HCT116 (cell line): ENCODE data around the gene SART1. TPM values are rescaled to one million over a fixed set of nuclear protein-coding genes. Genes with fewer than 3 reads are reported as not detected.

Experiments
- ATAC-seq: fragments of 200-7000 bp; cut with Tn5 transposase; 2 replicates; pipeline ENCODE4 v1.9.1; 2020; ENCODE audit warnings: mild to moderate bottlenecking, moderate library complexity
- BruUV-seq: library from RNA; stranded (reverse); fragments of 400-500 nt; replicated peaks from 2 replicates; lab custom pipeline; 2021; lab: Mats Ljungman, UMichigan
- CTCF ChIA-PET: fragments of 300-600 bp; sonication (Branson Sonifier 250); formaldehyde crosslinking; loops from one replicate; lab custom pipeline; 2021; ENCODE audit warnings: antibody characterized with exemption; lab: Charles Lee
- POLR2A ChIA-PET: fragments of 300-600, 350-600 bp; sonication (Branson Sonifier 250); formaldehyde crosslinking; loops from one replicate; lab custom pipeline; 2021; ENCODE audit warnings: antibody characterized with exemption; lab: Charles Lee
- RAD21 ChIA-PET, 2 experiments: fragments of 300-600 bp; sonication (Branson Sonifier 250); formaldehyde crosslinking; loops; one replicate each; lab custom pipeline; 2023; ENCODE audit warnings: low total read pairs in 2 of 2; ENCODE audit not compliant: uncharacterized antibody in 2 of 2, unreplicated experiment in 2 of 2, low non-redundant PET in 1 of 2; lab: Charles Lee
- DNase-seq: peaks from one replicate; pipeline ENCODE4 v3.0.0-alpha.2; 2010; ENCODE audit warnings: low read depth, low spot score
- H2AFZ ChIP-seq: fragments of 200-600 bp; shearing (Covaris generic), sonication (generic); 2 replicates; pipeline ENCODE4 v1.6.1; 2017; ENCODE audit warnings: low read depth, mixed run types, mixed read lengths, antibody characterized with exemption, low read length; ENCODE audit not compliant: poor library complexity, severe bottlenecking
- H3K27ac ChIP-seq: 2 replicates; pipeline ENCODE4 v1.5.1; 2012; ENCODE audit warnings: low read depth, low read length
- H3K27me3 ChIP-seq: fragments of 200-600 bp; sonication (generic); 2 replicates; pipeline ENCODE4 v1.6.1; 2016; ENCODE audit warnings: mixed run types, low read length, mixed read lengths; ENCODE audit not compliant: insufficient read depth
- H3K36me3 ChIP-seq, 2 experiments: fragments of 200-500 bp in 1 of 2; fragments of 200-600 bp in 1 of 2; sonication (Bioruptor generic) in 1 of 2; sonication (generic) in 1 of 2; 2 replicates each; pipeline versions ENCODE4 v1.5.1 to v1.6.1; 2014 to 2016; ENCODE audit warnings: low read length in 2 of 2, inconsistent platforms in 1 of 2, mixed read lengths in 1 of 2, mixed run types in 1 of 2; ENCODE audit not compliant: insufficient read depth in 2 of 2, control insufficient read depth in 1 of 2
- H3K4me1 ChIP-seq, 2 experiments: fragments of 200-600 bp in 1 of 2; sonication (generic) in 1 of 2; 2 replicates each; pipeline versions ENCODE4 v1.5.1 to v1.6.1; 2012 to 2017; ENCODE audit warnings: low read length in 2 of 2, inconsistent platforms in 1 of 2, mild to moderate bottlenecking in 1 of 2, mixed read lengths in 1 of 2, mixed run types in 1 of 2, moderate library complexity in 1 of 2; ENCODE audit not compliant: insufficient read depth in 2 of 2, control insufficient read depth in 1 of 2
- H3K4me2 ChIP-seq: fragments of 200-600 bp; sonication (generic); 2 replicates; pipeline ENCODE4 v1.6.1; 2017; ENCODE audit warnings: mixed run types, low read length, mixed read lengths
- H3K4me3 ChIP-seq, 2 experiments: fragments of 200-600 bp in 1 of 2; sonication (generic) in 1 of 2; replicated peaks in 1 of 2; 2 replicates each; pipeline ENCODE4 v1.5.1; 2011 to 2016; ENCODE audit warnings: low read length in 2 of 2, control low read depth in 1 of 2, low read depth in 1 of 2, mild to moderate bottlenecking in 1 of 2, mixed read lengths in 1 of 2, mixed run types in 1 of 2
- H3K79me2 ChIP-seq: fragments of 200-600 bp; sonication (generic); 2 replicates; pipeline ENCODE4 v1.6.1; 2017; ENCODE audit warnings: mild to moderate bottlenecking, mixed run types, low read length, moderate library complexity, mixed read lengths; ENCODE audit not compliant: insufficient read depth
- H3K9ac ChIP-seq: fragments of 200-600 bp; sonication (generic); 2 replicates; pipeline ENCODE4 v1.6.1; 2016; ENCODE audit warnings: low read length, mixed read lengths
- H3K9me2 ChIP-seq: fragments of 200-600 bp; sonication (generic), shearing (Covaris generic); 2 replicates; pipeline ENCODE4 v1.6.1; 2017; ENCODE audit warnings: mixed run types, mild to moderate bottlenecking, moderate library complexity; ENCODE audit not compliant: insufficient read depth
- H3K9me3 ChIP-seq, 2 experiments: fragments of 200-500 bp in 1 of 2; fragments of 200-600 bp in 1 of 2; sonication (Bioruptor generic) in 1 of 2; sonication (generic) in 1 of 2; 2 replicates each; pipeline ENCODE4 v1.6.1; 2014 to 2017; ENCODE audit warnings: low read length in 2 of 2, mixed read lengths in 2 of 2, inconsistent platforms in 1 of 2, low read depth in 1 of 2, mild to moderate bottlenecking in 1 of 2, mixed run types in 1 of 2, moderate library complexity in 1 of 2; ENCODE audit not compliant: control insufficient read depth in 1 of 2, insufficient read depth in 1 of 2
- H4K20me1 ChIP-seq: fragments of 200-600 bp; sonication (generic), shearing (Covaris generic); 2 replicates; pipeline ENCODE4 v1.6.1; 2017; ENCODE audit warnings: mixed run types, mild to moderate bottlenecking, moderate library complexity; ENCODE audit not compliant: insufficient read depth
- ELF1 ChIP-seq: IDR thresholded peaks from 2 replicates; pipeline ENCODE4 v1.6.1; 2012; ENCODE audit warnings: low read depth, borderline replicate concordance
- ZNF274 ChIP-seq: fragments of 200-500 bp; sonication (Bioruptor generic); IDR thresholded peaks from 2 replicates; pipeline ENCODE4 v1.6.1; 2014; ENCODE audit warnings: mild to moderate bottlenecking, low read depth, low read length, inconsistent platforms
- intact Hi-C: fragments of 100-400 bp; cut with micrococcal nuclease; formaldehyde crosslinking; loops from 2 replicates; pipeline ENCODE4 v1.10.0; 2022
- total RNA-seq: library from RNA; stranded (reverse); gene quantifications from one replicate; pipeline ENCODE4 v1.2.1, GENCODE V29; 2021; ENCODE audit not compliant: unreplicated experiment
- TF ChIP-seq, protein P1 (sequence below), 3 experiments: fragments of 200-600 bp in 1 of 3; sonication (generic) in 1 of 3; IDR thresholded peaks in 2 of 3; conservative IDR thresholded peaks in 1 of 3; 2 replicates each; pipeline ENCODE4 v1.5.1; 2012 to 2017; ENCODE audit warnings: low read depth in 2 of 3, low read length in 2 of 3, antibody characterized with exemption in 1 of 3, borderline replicate concordance in 1 of 3, control low read depth in 1 of 3, mild to moderate bottlenecking in 1 of 3, mixed read lengths in 1 of 3, mixed run types in 1 of 3, moderate library complexity in 1 of 3; ENCODE audit not compliant: insufficient read depth in 1 of 3
- TF ChIP-seq, protein P2 (sequence below): IDR thresholded peaks from 2 replicates; pipeline ENCODE4 v1.6.1; 2012; ENCODE audit warnings: low read depth

SART1 gene
- total RNA-seq, 1 experiment from 2014 or later: 47.9 TPM

DNA sequence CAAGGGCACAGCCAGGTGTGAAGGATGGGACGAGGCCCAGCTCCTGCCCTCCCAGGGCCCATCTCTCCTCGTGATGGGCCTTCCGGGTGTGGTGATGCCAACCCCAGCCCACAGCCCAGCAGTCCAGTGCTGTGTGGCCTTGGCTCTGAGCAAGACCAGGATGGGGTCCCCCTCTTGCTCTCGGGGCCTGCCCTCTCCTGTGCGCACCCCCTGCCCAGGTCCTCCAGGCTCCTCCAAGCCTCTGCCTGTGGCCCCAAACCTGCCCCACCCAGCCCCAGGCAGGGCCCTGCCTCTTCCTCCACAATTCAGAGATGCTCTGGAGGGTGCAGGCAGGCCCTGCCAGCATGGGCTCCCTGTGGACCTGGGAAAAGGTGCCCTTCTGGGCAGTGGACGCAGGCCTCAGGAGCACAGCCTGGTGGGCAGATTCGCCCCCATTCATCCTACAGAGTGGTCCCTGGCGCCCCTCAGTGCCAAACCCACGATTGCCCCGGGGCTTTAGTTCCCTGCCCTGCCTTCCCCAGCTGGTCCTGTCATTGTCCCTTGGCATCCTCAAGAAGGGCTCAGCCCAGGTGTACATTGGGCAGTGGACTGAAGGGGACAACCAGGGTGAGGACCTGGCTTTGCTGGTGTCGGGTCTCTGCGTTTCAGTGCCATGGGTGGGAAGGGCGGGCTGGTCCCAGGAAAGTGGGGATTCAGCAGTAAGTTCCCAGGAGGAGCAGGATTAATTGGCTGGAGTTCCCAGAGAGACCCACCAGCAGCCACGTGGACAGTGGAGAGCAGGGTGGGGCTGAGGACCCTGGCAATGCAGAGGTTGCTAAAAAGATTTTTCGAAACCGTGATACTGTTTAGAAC lies 20.7 kb downstream of the SART1 start:
- ChIA-PET POLR2A (no interaction called here), RAD21 (no interaction called here), CTCF (no interaction called here)
- H3K9me3 ChIP-seq: no peaks in the 10 kb centered on the region
- DNase-seq (no peak), ATAC-seq (0 out of 2 replicates have a peak, but pooled peaks have one; percentile 9)
- BruUV-seq: no TSS peak
- no peaks in the 10 kb centered on the region for H3K4me1 ChIP-seq
- H3K79me2 ChIP-seq: no peaks in the 10 kb centered on the region
- intact Hi-C loops: no loop called here
- no peak overlapping the region for H2AFZ ChIP-seq
- H3K9me2 ChIP-seq: no peaks in the 10 kb centered on the region
- no peak overlapping the region for H3K9ac ChIP-seq
- H3K27ac ChIP-seq: no peak overlapping the region
- no peak for TF ChIP-seq ZNF274
- TF ChIP-seq, protein P1, sequence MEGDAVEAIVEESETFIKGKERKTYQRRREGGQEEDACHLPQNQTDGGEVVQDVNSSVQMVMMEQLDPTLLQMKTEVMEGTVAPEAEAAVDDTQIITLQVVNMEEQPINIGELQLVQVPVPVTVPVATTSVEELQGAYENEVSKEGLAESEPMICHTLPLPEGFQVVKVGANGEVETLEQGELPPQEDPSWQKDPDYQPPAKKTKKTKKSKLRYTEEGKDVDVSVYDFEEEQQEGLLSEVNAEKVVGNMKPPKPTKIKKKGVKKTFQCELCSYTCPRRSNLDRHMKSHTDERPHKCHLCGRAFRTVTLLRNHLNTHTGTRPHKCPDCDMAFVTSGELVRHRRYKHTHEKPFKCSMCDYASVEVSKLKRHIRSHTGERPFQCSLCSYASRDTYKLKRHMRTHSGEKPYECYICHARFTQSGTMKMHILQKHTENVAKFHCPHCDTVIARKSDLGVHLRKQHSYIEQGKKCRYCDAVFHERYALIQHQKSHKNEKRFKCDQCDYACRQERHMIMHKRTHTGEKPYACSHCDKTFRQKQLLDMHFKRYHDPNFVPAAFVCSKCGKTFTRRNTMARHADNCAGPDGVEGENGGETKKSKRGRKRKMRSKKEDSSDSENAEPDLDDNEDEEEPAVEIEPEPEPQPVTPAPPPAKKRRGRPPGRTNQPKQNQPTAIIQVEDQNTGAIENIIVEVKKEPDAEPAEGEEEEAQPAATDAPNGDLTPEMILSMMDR (IDR thresholded peaks at IDR 0.05 in 2 of 3, conservative IDR thresholded peaks at IDR 0.05 in 1 of 3; ENCODE audit: borderline replicate concordance in 1 of 3, insufficient read depth in 1 of 3, low read depth in 2 of 3, low read length in 2 of 3): no peak
- no peak for TF ChIP-seq ELF1
- TF ChIP-seq, protein P2, sequence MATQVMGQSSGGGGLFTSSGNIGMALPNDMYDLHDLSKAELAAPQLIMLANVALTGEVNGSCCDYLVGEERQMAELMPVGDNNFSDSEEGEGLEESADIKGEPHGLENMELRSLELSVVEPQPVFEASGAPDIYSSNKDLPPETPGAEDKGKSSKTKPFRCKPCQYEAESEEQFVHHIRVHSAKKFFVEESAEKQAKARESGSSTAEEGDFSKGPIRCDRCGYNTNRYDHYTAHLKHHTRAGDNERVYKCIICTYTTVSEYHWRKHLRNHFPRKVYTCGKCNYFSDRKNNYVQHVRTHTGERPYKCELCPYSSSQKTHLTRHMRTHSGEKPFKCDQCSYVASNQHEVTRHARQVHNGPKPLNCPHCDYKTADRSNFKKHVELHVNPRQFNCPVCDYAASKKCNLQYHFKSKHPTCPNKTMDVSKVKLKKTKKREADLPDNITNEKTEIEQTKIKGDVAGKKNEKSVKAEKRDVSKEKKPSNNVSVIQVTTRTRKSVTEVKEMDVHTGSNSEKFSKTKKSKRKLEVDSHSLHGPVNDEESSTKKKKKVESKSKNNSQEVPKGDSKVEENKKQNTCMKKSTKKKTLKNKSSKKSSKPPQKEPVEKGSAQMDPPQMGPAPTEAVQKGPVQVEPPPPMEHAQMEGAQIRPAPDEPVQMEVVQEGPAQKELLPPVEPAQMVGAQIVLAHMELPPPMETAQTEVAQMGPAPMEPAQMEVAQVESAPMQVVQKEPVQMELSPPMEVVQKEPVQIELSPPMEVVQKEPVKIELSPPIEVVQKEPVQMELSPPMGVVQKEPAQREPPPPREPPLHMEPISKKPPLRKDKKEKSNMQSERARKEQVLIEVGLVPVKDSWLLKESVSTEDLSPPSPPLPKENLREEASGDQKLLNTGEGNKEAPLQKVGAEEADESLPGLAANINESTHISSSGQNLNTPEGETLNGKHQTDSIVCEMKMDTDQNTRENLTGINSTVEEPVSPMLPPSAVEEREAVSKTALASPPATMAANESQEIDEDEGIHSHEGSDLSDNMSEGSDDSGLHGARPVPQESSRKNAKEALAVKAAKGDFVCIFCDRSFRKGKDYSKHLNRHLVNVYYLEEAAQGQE: no peak
- peaks cover 0 to 4% of the 10 kb centered on the region in 2 experiments; a peak in 1 of 4 replicates for H3K36me3 ChIP-seq
- no peak overlapping the region for H3K4me3 ChIP-seq
- H4K20me1 ChIP-seq: no peaks in the 10 kb centered on the region
- no peak overlapping the region for H3K4me2 ChIP-seq
- H3K27me3 ChIP-seq: no peaks in the 10 kb centered on the region
